ENCODE measurements around the gene ABTB2.
A peak's percentile ranks its signal among the peaks of the same experiment; 100 is the strongest.

ABTB2 gene

DNA sequence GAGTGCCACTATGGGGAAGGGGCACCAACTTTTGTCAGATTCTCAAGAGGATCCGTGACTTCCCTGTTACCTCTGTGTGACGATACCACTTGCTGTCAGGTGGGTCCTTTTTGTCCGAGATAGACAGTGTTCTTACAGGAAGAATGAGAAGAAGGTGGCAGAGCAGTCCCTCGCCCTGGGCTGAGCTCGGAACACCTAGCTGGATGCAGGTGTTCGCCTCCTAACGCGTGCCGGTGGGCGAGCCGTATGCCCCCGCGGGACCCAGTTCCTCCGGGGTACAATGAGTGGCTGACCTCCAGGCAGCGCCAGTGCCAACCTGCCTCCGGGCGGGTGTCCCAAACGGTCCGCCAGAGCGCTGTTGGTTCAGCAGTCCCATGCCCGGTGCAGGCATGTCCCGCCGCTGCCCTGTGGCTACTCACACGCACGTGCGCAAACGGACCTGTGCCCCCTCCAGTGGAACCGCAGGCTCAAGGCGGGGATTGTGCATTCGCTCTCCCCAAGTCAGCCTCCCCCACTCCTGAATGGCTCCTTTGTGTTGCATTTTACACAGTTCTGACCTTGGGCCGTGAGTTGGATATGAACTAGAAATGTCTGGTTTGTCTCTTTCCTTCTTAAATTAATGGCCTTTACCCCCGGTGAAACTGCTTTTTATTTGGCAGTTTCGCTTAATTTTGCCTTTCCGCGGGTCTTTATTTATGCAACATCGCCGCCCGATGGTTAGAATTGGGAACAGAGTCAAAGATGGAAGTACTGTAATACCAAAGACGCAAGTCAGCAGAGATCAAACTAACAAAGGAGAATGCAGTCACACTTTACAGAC lies 1.1 kb upstream of the ABTB2 start:
- Histone ChIP-seq H3K36me3 (ENCODE audit: control insufficient read depth, insufficient read depth, low read length) (no peaks in the 10 kb centered on the region), H3K4me3 (ENCODE audit: low read depth, low read length) (peak overlapping the region; percentile 93), H3K27me3 (ENCODE audit: control insufficient read depth, insufficient read depth, low read length) (peaks cover 30% of the 10 kb centered on the region), H3K9ac (ENCODE audit: low read depth, low read length) (peak overlapping the region; percentile 81), H3K4me1 (ENCODE audit: control insufficient read depth, insufficient read depth, low read length) (peaks cover 9% of the 10 kb centered on the region), H3K9me3 (ENCODE audit: control insufficient read depth, insufficient read depth, low read length) (no peaks in the 10 kb centered on the region)

GRCh38 chr11:34358258-34358727 lies 483 bp upstream of the ABTB2 start:
- H3K4me1 ChIP-seq (ENCODE audit: control insufficient read depth, insufficient read depth, low read length) = peaks cover 9% of the 10 kb centered on the region
- no peaks in the 10 kb centered on the region for H3K9me3 ChIP-seq (ENCODE audit: control insufficient read depth, insufficient read depth, low read length)
- peak overlapping the region; percentile 81 for H3K9ac ChIP-seq (ENCODE audit: low read depth, low read length)
- peak overlapping the region; percentile 93 for H3K4me3 ChIP-seq (ENCODE audit: low read depth, low read length)
- peaks cover 30% of the 10 kb centered on the region for H3K27me3 ChIP-seq (ENCODE audit: control insufficient read depth, insufficient read depth, low read length)
- H3K36me3 ChIP-seq (ENCODE audit: control insufficient read depth, insufficient read depth, low read length) = no peaks in the 10 kb centered on the region

DNA sequence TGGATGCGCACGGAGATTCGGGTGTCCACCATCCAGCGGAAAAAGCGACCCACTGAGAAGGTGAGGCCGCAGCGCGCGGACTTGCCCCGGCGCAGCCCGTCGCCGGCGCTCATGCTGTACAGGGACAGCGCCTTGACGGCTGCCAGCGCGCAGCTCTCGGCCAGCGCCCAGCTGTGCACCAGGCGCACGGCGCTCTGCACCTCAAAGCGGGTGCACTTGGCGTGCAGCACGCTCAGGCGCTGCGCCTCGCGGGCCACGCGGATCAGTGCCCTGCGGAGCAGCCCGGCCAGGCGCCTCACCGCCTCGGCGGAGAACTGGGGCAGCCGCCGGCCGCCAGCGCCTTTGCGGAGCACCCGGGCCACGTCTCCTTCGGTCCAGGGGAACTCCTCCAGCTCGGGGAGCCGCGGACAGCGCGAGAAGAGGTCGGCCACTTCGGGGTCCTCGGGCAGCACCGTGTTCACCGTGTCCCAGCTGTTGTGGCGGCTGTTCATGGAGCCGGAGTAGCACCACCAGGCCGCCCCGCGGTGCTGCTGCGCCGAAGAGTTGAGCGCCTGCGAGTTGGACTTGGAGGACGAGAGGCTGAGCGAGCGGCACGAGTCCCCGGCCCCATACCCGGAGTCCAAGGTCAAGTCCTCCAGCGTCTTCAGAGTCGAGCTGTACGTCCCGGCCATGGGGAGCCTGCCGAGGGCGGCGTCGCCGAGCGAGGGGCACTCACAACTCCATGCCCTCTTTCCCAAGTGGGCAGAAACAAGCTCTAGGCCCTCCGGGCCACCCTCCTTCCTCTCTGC lies 703 bp downstream of the ABTB2 start:
- Histone ChIP-seq H3K9me3 (ENCODE audit: control insufficient read depth, insufficient read depth, low read length) (no peaks in the 10 kb centered on the region), H3K27me3 (ENCODE audit: control insufficient read depth, insufficient read depth, low read length) (peaks cover 30% of the 10 kb centered on the region), H3K36me3 (ENCODE audit: control insufficient read depth, insufficient read depth, low read length) (no peaks in the 10 kb centered on the region), H3K9ac (ENCODE audit: low read depth, low read length) (peak overlapping the region; percentile 60), H3K4me3 (ENCODE audit: low read depth, low read length) (peak overlapping the region; percentile 65), H3K4me1 (ENCODE audit: control insufficient read depth, insufficient read depth, low read length) (peaks cover 9% of the 10 kb centered on the region)

DNA sequence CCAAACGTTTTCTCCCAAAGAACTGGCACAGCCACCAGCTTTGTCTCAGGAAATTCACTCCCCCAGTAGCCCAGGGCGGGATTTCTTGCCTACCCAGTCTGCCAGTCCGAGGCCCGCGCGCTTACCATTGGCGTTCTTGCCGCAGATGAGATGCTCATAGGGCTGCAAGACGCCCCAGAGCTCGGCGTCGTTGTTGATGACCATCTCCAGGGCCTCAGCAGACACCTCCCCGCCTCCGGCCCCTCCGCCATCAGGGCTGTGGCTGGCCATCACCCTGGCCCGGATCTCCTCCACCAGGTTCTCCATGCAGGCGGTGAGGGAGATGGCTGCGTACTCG lies 1.3 kb downstream of the ABTB2 start:
- Histone ChIP-seq H3K9ac (ENCODE audit: low read depth, low read length) (no peak overlapping the region), H3K9me3 (ENCODE audit: control insufficient read depth, insufficient read depth, low read length) (no peaks in the 10 kb centered on the region), H3K36me3 (ENCODE audit: control insufficient read depth, insufficient read depth, low read length) (no peaks in the 10 kb centered on the region), H3K4me3 (ENCODE audit: low read depth, low read length) (peak overlapping the region; percentile 65), H3K4me1 (ENCODE audit: control insufficient read depth, insufficient read depth, low read length) (peaks cover 9% of the 10 kb centered on the region), H3K27me3 (ENCODE audit: control insufficient read depth, insufficient read depth, low read length) (peaks cover 30% of the 10 kb centered on the region)

- Histone ChIP-seq H3K4me3 (ENCODE audit: low read depth, low read length) (peak overlapping the region; percentile 65), H3K4me1 (ENCODE audit: control insufficient read depth, insufficient read depth, low read length) (peaks cover 9% of the 10 kb centered on the region), H3K9ac (ENCODE audit: low read depth, low read length) (no peak overlapping the region)
Measured at GRCh38 chr11:34356130-34356529, 1.7 kb downstream of the ABTB2 start.

DNA sequence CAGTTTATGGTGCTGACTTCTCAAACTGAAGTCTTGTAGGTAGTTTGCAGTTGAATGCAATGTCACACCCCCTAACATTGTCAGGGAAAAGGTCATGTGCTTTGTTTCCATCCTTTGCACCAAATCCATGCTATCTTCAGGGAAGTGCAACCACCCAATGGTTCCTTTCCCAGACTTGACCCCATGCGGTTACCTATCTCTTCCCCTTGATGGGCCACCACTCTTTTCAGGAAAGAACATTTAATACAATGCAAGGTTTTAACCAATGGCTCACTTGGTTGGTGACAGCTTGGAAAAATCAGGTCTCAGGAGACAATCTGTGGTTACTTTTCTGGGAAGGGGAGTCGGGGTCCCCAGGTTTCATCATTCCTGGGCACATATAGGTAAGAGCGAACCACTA lies 2.1 kb downstream of the ABTB2 start:
- peak overlapping the region; percentile 65 for H3K4me3 ChIP-seq (ENCODE audit: low read depth, low read length)
- no peaks in the 10 kb centered on the region for H3K9me3 ChIP-seq (ENCODE audit: control insufficient read depth, insufficient read depth, low read length)
- H3K9ac ChIP-seq (ENCODE audit: low read depth, low read length) = no peak overlapping the region
- peaks cover 30% of the 10 kb centered on the region for H3K27me3 ChIP-seq (ENCODE audit: control insufficient read depth, insufficient read depth, low read length)
- H3K4me1 ChIP-seq (ENCODE audit: control insufficient read depth, insufficient read depth, low read length) = peaks cover 9% of the 10 kb centered on the region
- no peaks in the 10 kb centered on the region for H3K36me3 ChIP-seq (ENCODE audit: control insufficient read depth, insufficient read depth, low read length)

More at GRCh38 chr11:34356130-34356529, 1.7 kb downstream of the ABTB2 start:
- Histone ChIP-seq H3K9me3 (ENCODE audit: control insufficient read depth, insufficient read depth, low read length) (no peaks in the 10 kb centered on the region), H3K36me3 (ENCODE audit: control insufficient read depth, insufficient read depth, low read length) (no peaks in the 10 kb centered on the region), H3K27me3 (ENCODE audit: control insufficient read depth, insufficient read depth, low read length) (peaks cover 30% of the 10 kb centered on the region)

- Histone ChIP-seq H3K4me3 (ENCODE audit: low read depth, low read length) (no peak overlapping the region), H3K9ac (ENCODE audit: low read depth, low read length) (no peak overlapping the region), H3K9me3 (ENCODE audit: control insufficient read depth, insufficient read depth, low read length) (no peaks in the 10 kb centered on the region), H3K4me1 (ENCODE audit: control insufficient read depth, insufficient read depth, low read length) (peaks cover 9% of the 10 kb centered on the region), H3K36me3 (ENCODE audit: control insufficient read depth, insufficient read depth, low read length) (no peaks in the 10 kb centered on the region), H3K27me3 (ENCODE audit: control insufficient read depth, insufficient read depth, low read length) (peaks cover 30% of the 10 kb centered on the region)
Measured at GRCh38 chr11:34354782-34355181, 3.0 kb downstream of the ABTB2 start.

GRCh38 chr11:34353881-34354280 lies 3.9 kb downstream of the ABTB2 start:
- Histone ChIP-seq H3K9me3 (ENCODE audit: control insufficient read depth, insufficient read depth, low read length) (no peaks in the 10 kb centered on the region), H3K27me3 (ENCODE audit: control insufficient read depth, insufficient read depth, low read length) (peaks cover 30% of the 10 kb centered on the region), H3K36me3 (ENCODE audit: control insufficient read depth, insufficient read depth, low read length) (no peaks in the 10 kb centered on the region), H3K9ac (ENCODE audit: low read depth, low read length) (no peak overlapping the region), H3K4me1 (ENCODE audit: control insufficient read depth, insufficient read depth, low read length) (peaks cover 9% of the 10 kb centered on the region), H3K4me3 (ENCODE audit: low read depth, low read length) (no peak overlapping the region)

DNA sequence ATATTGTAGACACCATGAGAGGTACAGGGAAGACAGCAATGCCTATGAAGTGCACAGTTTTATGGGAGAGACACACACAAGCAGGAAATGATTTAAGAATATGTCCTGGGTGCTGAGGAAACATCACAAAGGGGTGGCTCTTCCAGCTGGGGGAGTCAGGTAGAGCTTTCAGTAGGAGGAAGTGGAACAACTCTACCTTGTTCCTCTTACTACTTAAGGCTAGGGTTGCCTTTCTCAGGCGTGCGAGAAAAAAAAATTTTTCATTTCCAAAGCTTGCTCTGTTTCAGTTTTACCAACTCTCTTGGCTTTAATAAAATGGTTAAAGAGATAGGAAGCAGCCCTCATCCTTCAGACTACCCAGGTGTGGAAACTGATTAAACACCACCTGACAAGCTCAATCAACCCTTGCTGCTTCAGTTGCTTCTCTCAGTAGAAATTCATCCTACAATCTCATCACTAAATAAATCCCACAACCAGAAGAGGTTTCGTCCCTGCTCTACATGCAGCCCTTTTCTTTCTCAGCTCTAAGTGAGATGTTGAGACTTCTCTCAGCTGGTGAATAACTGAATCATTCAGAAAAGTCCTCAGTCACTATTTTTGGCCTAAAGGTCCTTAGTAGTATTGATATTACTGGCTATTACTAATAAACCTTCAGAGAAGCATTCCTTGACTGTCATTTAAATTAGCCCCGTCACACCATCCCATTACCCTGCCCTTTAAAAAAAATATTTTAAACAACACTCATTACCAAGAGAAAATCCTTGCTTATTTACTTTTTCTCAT lies 5.9 kb downstream of the ABTB2 start:
- Histone ChIP-seq H3K4me1 (ENCODE audit: control insufficient read depth, insufficient read depth, low read length) (peaks cover 7% of the 10 kb centered on the region), H3K9ac (ENCODE audit: low read depth, low read length) (no peak overlapping the region), H3K9me3 (ENCODE audit: control insufficient read depth, insufficient read depth, low read length) (no peaks in the 10 kb centered on the region), H3K36me3 (ENCODE audit: control insufficient read depth, insufficient read depth, low read length) (no peaks in the 10 kb centered on the region), H3K27me3 (ENCODE audit: control insufficient read depth, insufficient read depth, low read length) (peaks cover 24% of the 10 kb centered on the region), H3K4me3 (ENCODE audit: low read depth, low read length) (no peak overlapping the region)

- peaks cover 16% of the 10 kb centered on the region for H3K27me3 ChIP-seq (ENCODE audit: control insufficient read depth, insufficient read depth, low read length)
- H3K4me1 ChIP-seq (ENCODE audit: control insufficient read depth, insufficient read depth, low read length) = peaks cover 4% of the 10 kb centered on the region
- no peak overlapping the region for H3K9ac ChIP-seq (ENCODE audit: low read depth, low read length)
- no peak overlapping the region for H3K4me3 ChIP-seq (ENCODE audit: low read depth, low read length)
- H3K36me3 ChIP-seq (ENCODE audit: control insufficient read depth, insufficient read depth, low read length) = no peaks in the 10 kb centered on the region
- H3K9me3 ChIP-seq (ENCODE audit: control insufficient read depth, insufficient read depth, low read length) = no peaks in the 10 kb centered on the region
Measured at GRCh38 chr11:34351051-34351450, 6.8 kb downstream of the ABTB2 start.

DNA sequence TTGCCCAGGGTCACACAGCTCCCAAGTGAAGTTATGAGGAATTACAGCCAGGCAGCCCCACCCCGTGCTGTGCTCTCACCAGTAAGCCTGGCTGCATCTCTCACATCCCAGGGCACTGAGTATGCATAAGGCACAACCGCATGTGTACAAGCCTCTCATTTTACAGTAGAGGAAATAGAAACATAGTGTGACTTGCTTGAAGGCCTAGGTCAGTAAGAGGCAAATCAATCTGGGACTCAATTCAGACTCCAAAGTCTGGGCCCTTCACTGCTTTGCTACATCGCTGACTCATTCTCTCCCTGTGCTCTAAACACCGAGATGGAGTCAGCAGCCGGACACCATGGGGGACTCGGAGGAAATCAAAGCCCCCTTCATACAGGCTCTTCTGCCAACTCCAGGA lies 7.9 kb downstream of the ABTB2 start:
- H3K27me3 ChIP-seq (ENCODE audit: control insufficient read depth, insufficient read depth, low read length) = peaks cover 4% of the 10 kb centered on the region
- no peaks in the 10 kb centered on the region for H3K9me3 ChIP-seq (ENCODE audit: control insufficient read depth, insufficient read depth, low read length)
- no peak overlapping the region for H3K9ac ChIP-seq (ENCODE audit: low read depth, low read length)
- H3K36me3 ChIP-seq (ENCODE audit: control insufficient read depth, insufficient read depth, low read length) = no peaks in the 10 kb centered on the region
- H3K4me1 ChIP-seq (ENCODE audit: control insufficient read depth, insufficient read depth, low read length) = no peaks in the 10 kb centered on the region
- H3K4me3 ChIP-seq (ENCODE audit: low read depth, low read length) = no peak overlapping the region
